ENCODE data around the gene PNMA8A.
"Not testable (repeated sequence)": the region's sequence is repeated elsewhere in the genome, so short reads cannot be mapped to it uniquely, and the experiment has no call there.

The PNMA8A gene

GRCh38 chr19:46497773-46498172 is 26.4 kb upstream of the PNMA8A start:
- no peak for DNase-seq (ENCODE audit: low read depth)
- no peak overlapping the region for H3K4me3 ChIP-seq (ENCODE audit: low read depth, low read length)
- TF ChIP-seq CTCF (IDR thresholded peaks at IDR 0.05; ENCODE audit: control insufficient read depth, extremely low read depth, insufficient read depth) = no peak

- DNase-seq (ENCODE audit: low read depth); H3K4me3 ChIP-seq (ENCODE audit: low read depth, low read length): not testable (repeated sequence)
Observed at GRCh38 chr19:46496886-46497285, 25.5 kb upstream of the PNMA8A start.

- DNase-seq (ENCODE audit: low read depth) = no peak
- no peak overlapping the region for H3K4me3 ChIP-seq (ENCODE audit: low read depth, low read length)
- no peak for TF ChIP-seq CTCF (IDR thresholded peaks at IDR 0.05; ENCODE audit: control insufficient read depth, extremely low read depth, insufficient read depth)
Observed at GRCh38 chr19:46496304-46496703, 24.9 kb upstream of the PNMA8A start.

- no peak within 1 kb of the TSS for H3K4me3 ChIP-seq (ENCODE audit: low read depth, low read length)
- no peak for TF ChIP-seq CTCF (IDR thresholded peaks at IDR 0.05; ENCODE audit: control insufficient read depth, extremely low read depth, insufficient read depth)
- no peak for DNase-seq (ENCODE audit: low read depth)
Observed at GRCh38 chr19:46495786-46496099, 24.4 kb upstream of the PNMA8A start, which contains the start of gene PNMA8B. Gene PNMA8B (minus strand): TSS chr19:46495867. CDS start chr19:46495465, 402 bp downstream.

DNA sequence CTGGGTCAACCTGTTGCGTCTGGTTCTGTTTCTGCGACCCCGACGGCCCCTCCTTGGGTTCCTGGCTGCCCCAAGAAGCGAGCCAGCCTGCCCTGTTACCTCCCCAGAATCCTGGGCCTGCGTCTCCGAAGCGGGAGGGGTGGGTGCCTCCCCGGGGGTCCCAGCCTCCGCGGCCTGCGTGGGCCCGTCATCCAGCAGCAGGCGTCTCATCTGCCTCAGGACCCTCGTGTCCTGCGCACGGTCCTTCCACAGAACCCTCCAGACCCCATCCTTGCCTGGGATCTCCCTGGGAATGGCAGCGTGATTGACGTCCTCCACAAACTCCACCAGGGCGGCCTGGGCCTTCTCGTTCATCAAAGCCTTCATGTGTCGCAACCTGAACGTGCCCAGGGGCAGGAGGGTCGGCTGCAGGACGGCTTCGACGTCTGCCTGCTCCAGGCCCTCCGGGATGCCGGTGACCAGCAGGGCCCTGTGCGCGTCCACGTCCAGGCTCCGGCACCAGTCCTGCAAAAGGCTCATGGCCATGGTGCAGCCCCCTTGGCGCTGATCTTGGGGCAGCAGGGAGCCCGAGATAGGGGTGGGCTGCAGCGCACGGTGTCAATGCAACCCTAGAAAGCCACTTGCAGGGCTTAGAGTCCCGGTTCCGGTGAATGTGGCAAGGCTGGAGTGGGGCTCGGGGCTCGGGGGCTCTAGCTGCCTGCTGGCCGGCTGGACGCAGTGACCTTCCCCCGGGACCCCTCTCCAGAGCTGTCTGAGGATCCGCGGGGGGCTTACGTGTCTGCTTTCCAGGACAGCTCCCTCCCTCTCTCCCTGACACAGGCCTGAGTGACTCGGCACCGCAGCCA is 23.8 kb upstream of the PNMA8A start:
- no peak overlapping the region for H3K4me3 ChIP-seq (ENCODE audit: low read depth, low read length)
- TF ChIP-seq CTCF (IDR thresholded peaks at IDR 0.05; ENCODE audit: control insufficient read depth, extremely low read depth, insufficient read depth) = no peak
- DNase-seq (ENCODE audit: low read depth) = no peak

GRCh38 chr19:46494146-46494940 is 23.0 kb upstream of the PNMA8A start:
- DNase-seq (ENCODE audit: low read depth) = no peak
- H3K4me3 ChIP-seq (ENCODE audit: low read depth, low read length) = no peak overlapping the region
- TF ChIP-seq CTCF (IDR thresholded peaks at IDR 0.05; ENCODE audit: control insufficient read depth, extremely low read depth, insufficient read depth) = no peak
